GM12872 (cell line): ENCODE results near the gene ZNF610.

Source experiments
- CTCF ChIP-seq: IDR thresholded peaks from 3 replicates; pipeline ENCODE4 v1.5.1; 2011; ENCODE audit warnings: low read depth, mild to moderate bottlenecking, low read length, moderate library complexity; ENCODE audit not compliant: insufficient read depth

Gene ZNF610

GRCh38 chr19:52415711-52416110 lies 79.7 kb downstream of the ZNF610 start:
- TF ChIP-seq CTCF: no peak
